HG03064 (cell line): Measurements from ENCODE around the gene ELF1.

Experiments
- ATAC-seq: cut with Tn5 transposase; IDR thresholded peaks from one replicate; pipeline ENCODE4 v1.9.1; 2021; ENCODE audit warnings: low read depth; ENCODE audit not compliant: unreplicated experiment

Gene ELF1

GRCh38 chr13:41008349-41008980 lies 10.7 kb downstream of the ELF1 start:
- ATAC-seq: no peak

- no peak for ATAC-seq
Observed at GRCh38 chr13:41007744-41008128, 11.4 kb downstream of the ELF1 start.

- ATAC-seq: no peak
Observed at GRCh38 chr13:41006978-41007743, 12.0 kb downstream of the ELF1 start.

- ATAC-seq: no peak
Observed at GRCh38 chr13:41006306-41006705, 12.8 kb downstream of the ELF1 start.

- no peak for ATAC-seq
Observed at GRCh38 chr13:41005704-41006103, 13.4 kb downstream of the ELF1 start.

- ATAC-seq: peak; percentile 68
Observed at GRCh38 chr13:41004875-41005693, 14.0 kb downstream of the ELF1 start.

- no peak for ATAC-seq
Observed at GRCh38 chr13:41002606-41003005, 16.5 kb downstream of the ELF1 start.

- no peak for ATAC-seq
Observed at GRCh38 chr13:41001695-41002094, 17.4 kb downstream of the ELF1 start.

- ATAC-seq: no peak
Observed at GRCh38 chr13:40999416-40999815, 19.7 kb downstream of the ELF1 start.

- no peak for ATAC-seq
Observed at GRCh38 chr13:40996426-40997092, 22.6 kb downstream of the ELF1 start.

- no peak for ATAC-seq
Observed at GRCh38 chr13:40995997-40996396, 23.1 kb downstream of the ELF1 start.

GRCh38 chr13:40994581-40995230 lies 24.4 kb downstream of the ELF1 start:
- peak; percentile 57 for ATAC-seq

GRCh38 chr13:40993987-40994386 lies 25.1 kb downstream of the ELF1 start:
- no peak for ATAC-seq

- ATAC-seq: no peak
Observed at GRCh38 chr13:40992678-40993518, 26.2 kb downstream of the ELF1 start.

GRCh38 chr13:40987606-40988280 lies 31.4 kb downstream of the ELF1 start:
- no peak for ATAC-seq

GRCh38 chr13:40986101-40986856 lies 32.8 kb downstream of the ELF1 start:
- ATAC-seq: no peak

- ATAC-seq: no peak
Observed at GRCh38 chr13:40985381-40986100, 33.6 kb downstream of the ELF1 start.
